DND-41 (cell line): ENCODE measurements around the gene BCAS3.

Experiments used
- CTCF ChIP-seq: IDR thresholded peaks from 2 replicates; pipeline ENCODE4 v1.5.1; 2012; ENCODE audit warnings: borderline replicate concordance, low read length, moderate library complexity, mild to moderate bottlenecking; ENCODE audit not compliant: poor library complexity, severe bottlenecking; ENCODE audit errors: extremely low read depth
- EZH2 ChIP-seq: IDR thresholded peaks from 3 replicates; pipeline ENCODE4 v1.6.1; 2012; ENCODE audit warnings: borderline replicate concordance, low read depth, mild to moderate bottlenecking, moderate library complexity, low read length, inconsistent platforms; ENCODE audit not compliant: severe bottlenecking

- TF ChIP-seq CTCF (no peak), EZH2 (no peak)
These were observed 269.4 kb downstream of the BCAS3 start for GRCh38 chr17:60947100-60947499.
